VCaP (cell line): Measurements from ENCODE around the gene CHAMP1.

Experiments
- H3K27ac ChIP-seq: fragments of 450-650 bp; 2 replicates; pipeline ENCODE4 v1.5.1; 2017
- TF ChIP-seq, protein P1 (sequence below): fragments of 450-650 bp; conservative IDR thresholded peaks from 2 replicates; pipeline ENCODE4 v1.5.1; 2017; ENCODE audit warnings: mild to moderate bottlenecking, moderate library complexity

CHAMP1 gene

DNA sequence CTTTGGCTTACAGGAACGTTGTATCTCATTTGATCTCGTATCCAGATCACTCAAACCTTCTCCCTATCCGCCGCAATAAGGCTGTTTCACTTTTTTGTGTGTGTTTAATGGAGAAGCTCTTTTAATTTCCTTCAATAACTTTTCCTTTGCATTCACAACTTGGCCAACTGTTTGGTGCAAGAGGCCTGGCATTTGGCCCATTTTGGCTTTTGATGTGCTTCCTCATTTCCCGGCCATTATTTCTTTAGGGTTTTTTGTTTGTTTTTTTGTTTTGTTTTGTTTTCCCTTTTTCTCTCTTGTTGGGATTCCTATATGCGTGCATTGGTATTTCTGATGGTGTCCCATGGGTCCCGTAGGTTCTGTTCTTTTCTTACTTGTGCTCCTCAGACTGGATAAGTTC is 39.0 kb upstream of the CHAMP1 start:
- H3K27ac ChIP-seq = no peak overlapping the region
- TF ChIP-seq, protein P1, sequence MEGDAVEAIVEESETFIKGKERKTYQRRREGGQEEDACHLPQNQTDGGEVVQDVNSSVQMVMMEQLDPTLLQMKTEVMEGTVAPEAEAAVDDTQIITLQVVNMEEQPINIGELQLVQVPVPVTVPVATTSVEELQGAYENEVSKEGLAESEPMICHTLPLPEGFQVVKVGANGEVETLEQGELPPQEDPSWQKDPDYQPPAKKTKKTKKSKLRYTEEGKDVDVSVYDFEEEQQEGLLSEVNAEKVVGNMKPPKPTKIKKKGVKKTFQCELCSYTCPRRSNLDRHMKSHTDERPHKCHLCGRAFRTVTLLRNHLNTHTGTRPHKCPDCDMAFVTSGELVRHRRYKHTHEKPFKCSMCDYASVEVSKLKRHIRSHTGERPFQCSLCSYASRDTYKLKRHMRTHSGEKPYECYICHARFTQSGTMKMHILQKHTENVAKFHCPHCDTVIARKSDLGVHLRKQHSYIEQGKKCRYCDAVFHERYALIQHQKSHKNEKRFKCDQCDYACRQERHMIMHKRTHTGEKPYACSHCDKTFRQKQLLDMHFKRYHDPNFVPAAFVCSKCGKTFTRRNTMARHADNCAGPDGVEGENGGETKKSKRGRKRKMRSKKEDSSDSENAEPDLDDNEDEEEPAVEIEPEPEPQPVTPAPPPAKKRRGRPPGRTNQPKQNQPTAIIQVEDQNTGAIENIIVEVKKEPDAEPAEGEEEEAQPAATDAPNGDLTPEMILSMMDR = no peak

DNA sequence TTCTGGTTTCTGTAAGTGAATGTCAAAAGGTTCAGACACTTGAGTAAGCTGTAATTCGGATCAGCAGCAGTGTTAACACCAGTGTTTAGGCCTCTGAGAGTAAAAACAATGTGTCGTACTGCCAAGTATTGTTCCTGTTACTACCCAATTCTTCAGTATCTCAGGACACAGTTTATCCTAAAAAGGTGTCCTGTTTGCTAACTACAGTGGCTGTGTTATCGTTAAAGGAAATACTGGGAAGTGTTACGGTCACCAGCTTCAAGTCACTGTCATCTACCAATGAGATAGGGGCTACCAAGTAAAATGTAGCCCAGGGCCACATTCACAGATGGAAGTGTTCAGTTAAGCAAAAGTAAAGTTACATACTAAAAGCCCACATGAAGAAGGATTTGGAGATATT is 35.2 kb upstream of the CHAMP1 start:
- TF ChIP-seq, protein P1 = no peak
- H3K27ac ChIP-seq = peak overlapping the region; percentile 85; the same call in 1 of the 2 replicates

DNA sequence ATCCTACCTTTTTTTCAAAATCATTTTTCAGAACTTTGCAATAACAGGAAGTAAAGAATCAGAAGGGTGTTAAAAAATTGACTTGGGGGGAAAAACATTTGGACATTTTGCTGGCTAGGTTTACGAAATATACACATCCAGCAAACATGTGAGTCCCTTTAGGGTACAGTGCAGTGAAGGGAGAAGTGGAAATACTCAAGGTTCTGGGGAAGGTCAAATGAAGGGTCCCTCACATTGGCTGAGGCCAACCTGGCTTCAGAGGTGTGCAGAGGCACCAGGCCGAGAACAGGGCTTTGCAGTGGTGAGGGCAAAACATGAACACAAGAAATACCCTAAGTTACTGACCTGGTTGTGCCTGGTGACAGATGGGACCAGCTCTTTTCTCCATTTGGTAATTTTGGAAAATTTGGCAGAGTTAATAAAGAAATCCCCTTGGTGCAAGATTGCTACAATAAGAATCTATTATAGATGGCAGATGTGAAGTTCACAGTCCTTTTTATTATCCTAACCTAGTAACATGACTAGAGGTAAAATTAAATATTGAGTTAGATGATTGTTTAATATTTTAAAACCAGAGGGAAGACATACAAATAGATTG is 34.4 kb upstream of the CHAMP1 start:
- TF ChIP-seq, protein P1 = no peak
- H3K27ac ChIP-seq = peak overlapping the region; percentile 85

DNA sequence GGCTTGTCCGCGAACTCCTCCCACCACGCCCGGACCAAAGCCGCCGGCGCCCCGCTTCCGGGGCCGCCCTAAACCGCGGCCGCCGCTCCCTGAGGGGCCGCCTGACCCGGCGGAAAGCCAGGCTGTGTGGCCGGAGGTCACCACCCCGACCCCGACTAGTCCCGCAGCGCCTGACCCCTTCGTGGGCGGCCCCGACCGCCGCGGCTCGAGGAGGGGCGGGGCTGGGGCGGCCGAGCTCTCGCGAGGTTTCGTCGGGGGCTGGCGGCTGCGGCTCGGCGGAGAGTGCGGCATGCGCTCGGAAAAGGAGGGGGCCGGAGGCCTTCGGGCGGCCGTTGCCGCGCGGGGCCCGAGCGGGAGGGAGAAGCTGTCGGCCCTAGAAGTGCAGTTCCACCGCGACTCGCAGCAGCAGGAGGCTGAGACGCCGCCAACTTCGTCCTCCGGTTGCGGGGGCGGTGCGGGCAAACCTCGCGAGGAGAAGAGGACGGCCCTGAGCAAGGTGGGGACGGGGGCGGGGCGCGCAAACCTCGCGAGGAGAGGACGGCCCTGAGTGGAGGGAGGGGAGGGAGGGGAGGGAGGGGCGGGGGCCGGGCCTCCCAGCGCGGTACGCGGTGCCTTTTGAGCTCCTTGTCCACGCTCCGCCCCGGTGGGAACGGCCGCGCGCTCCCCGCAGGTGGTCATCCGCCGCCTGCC is 32.8 kb upstream of the CHAMP1 start, which contains the start of gene UPF3A:
Gene UPF3A, plus strand, starts transcription at position 251 of the 690 bp plus-strand sequence. Its CDS starts 39 bp downstream, at position 290.
- TF ChIP-seq, protein P1 = no peak
- peak within 1 kb of the TSS; percentile 85 for H3K27ac ChIP-seq

DNA sequence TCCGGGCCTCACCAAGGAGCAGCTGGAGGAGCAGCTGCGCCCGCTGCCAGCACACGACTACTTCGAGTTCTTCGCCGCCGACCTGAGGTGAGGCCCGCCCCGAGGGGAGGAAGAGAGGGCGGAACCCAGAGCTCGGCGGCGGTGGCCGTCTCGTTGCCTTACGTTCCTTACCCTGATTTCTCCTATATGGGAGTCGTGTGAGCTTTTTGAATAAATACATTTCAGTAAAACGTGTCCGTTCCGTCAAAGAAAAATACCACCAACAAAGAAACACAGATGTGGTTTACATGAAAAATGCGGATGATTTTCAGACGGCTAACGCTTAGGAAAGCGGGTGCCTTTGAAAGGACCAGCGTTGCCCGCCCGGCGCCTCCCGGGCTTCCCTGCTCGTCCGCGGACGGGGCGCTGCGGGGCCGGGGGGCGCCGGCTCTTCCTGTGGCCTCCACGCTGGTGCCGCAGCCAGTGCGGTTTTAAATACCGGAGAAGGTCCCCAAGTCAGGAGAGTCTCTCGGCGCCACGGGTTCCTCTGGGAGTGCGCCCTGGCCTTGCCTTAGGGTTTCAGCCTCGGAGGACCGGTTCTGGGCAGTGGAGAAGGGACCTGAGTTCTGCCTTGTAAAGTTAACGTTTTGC is 32.1 kb upstream of the CHAMP1 start:
- peak overlapping the region; percentile 85 for H3K27ac ChIP-seq
- TF ChIP-seq, protein P1 = no peak

DNA sequence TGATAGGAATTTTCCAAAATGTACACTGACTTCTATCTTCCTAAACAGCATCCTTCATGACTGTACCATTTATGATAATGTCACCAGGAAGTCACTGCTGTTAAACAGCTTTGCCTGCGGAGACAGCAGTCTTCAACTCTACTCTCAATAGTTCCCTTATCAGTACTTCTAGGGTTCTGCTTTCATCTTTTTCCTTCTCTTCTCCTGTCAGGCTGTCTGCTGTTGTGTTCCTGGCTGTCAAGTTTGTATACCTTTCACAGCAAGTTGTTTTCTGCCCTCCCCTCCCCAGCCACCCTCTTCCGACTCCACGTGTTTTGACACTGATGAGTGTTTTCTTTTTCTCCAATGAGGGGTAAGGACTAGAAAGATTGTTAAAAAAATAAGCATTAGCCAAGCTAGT is 30.7 kb upstream of the CHAMP1 start:
- H3K27ac ChIP-seq = no peak overlapping the region
- TF ChIP-seq, protein P1 = no peak

DNA sequence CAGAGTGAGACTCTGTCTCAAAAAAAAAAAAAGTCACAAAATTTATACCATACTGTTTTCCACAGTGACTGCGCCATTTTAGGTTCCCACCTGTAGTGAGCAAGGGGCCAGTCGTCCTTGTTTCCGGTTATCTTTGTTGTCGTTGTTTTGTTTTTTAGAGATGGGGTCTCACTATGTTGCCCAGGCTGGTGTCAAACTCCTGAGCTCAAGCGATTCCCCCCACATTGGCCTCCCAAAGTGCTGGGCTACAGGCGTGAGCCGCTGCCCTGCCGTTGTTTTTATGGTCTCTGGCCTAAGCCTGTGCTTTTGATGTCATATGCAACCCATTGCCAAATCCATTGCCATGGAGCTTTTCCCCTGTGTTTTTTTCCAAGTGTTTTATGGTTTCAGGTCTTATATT is 29.6 kb upstream of the CHAMP1 start:
- no peak overlapping the region for H3K27ac ChIP-seq
- TF ChIP-seq, protein P1 = no peak
